ENCODE results near the gene CABLES2.

DNA sequence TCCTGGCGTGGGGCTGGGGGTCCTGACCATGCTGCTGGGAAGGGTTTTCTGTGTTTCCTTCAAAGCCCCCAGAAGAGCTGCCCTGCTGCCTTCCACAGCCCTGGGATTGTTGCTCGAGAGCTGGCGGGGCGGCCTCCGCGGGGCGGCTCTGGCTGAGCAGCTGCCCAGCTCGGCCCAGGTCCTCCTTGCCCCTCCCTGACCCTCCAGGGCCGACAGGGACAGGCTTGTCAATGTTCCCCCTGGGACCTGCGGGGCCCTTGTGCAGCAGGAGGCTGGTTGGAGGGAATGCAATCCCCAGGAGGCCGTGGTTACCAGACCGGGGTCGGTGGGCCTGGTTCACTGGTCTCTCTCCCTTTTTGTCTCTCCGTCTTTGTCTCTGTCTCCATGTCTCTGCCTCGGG lies 48.8 kb upstream of the CABLES2 start:
- no peak for TF ChIP-seq GABPA (IDR thresholded peaks at IDR 0.05 in 1 of 2, conservative IDR thresholded peaks at IDR 0.05 in 1 of 2)
- no peak for TF ChIP-seq RXRA (IDR thresholded peaks at IDR 0.05)
- TF ChIP-seq, protein P1, sequence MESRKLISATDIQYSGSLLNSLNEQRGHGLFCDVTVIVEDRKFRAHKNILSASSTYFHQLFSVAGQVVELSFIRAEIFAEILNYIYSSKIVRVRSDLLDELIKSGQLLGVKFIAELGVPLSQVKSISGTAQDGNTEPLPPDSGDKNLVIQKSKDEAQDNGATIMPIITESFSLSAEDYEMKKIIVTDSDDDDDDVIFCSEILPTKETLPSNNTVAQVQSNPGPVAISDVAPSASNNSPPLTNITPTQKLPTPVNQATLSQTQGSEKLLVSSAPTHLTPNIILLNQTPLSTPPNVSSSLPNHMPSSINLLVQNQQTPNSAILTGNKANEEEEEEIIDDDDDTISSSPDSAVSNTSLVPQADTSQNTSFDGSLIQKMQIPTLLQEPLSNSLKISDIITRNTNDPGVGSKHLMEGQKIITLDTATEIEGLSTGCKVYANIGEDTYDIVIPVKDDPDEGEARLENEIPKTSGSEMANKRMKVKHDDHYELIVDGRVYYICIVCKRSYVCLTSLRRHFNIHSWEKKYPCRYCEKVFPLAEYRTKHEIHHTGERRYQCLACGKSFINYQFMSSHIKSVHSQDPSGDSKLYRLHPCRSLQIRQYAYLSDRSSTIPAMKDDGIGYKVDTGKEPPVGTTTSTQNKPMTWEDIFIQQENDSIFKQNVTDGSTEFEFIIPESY (IDR thresholded peaks at IDR 0.05) = no peak
- no peak for TF ChIP-seq CTCF (IDR thresholded peaks at IDR 0.05; ENCODE audit: low read depth, low read length, missing input control)
- no peak for TF ChIP-seq REST (IDR thresholded peaks at IDR 0.05)
- TF ChIP-seq FOXA1 (IDR thresholded peaks at IDR 0.05) = no peak
- TF ChIP-seq EGR1 (IDR thresholded peaks at IDR 0.05; ENCODE audit: low read depth in 2 of 2) = no peak
- no peak for TF ChIP-seq YY1 (IDR thresholded peaks at IDR 0.05)
- no peak for TF ChIP-seq HNF4G (IDR thresholded peaks at IDR 0.05)
- no peak for TF ChIP-seq SP1 (IDR thresholded peaks at IDR 0.05)
- TF ChIP-seq TAF1 (conservative IDR thresholded peaks at IDR 0.05) = no peak
- no peak for TF ChIP-seq RAD21 (IDR thresholded peaks at IDR 0.05)

Data from liver (tissue), 3 donors.